ENCODE results near the gene ZFAND3.

DNA sequence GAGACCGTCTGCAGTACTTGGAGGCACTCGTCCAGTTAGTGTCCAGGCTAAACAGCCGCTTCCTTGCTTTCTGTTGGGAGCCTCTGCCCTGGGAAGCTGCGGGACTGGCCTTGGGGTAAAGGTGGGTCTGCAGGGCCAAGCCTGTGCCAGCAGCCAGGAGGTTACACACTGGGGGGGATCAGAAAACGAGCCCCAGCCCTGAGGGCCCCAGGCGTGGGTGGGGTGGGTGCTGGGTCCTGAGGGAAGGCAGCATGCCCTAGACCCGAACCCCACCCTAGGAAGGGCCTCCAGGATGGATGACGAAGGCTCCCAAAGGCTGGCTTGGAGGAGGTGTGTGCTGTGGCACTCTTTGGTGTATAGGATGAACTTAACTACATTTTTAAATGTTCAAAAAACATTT lies 335.2 kb downstream of the ZFAND3 start:
- TF ChIP-seq EZH2 (IDR thresholded peaks at IDR 0.05; ENCODE audit: insufficient read depth, low read length), result no peak
- TF ChIP-seq, protein P1, sequence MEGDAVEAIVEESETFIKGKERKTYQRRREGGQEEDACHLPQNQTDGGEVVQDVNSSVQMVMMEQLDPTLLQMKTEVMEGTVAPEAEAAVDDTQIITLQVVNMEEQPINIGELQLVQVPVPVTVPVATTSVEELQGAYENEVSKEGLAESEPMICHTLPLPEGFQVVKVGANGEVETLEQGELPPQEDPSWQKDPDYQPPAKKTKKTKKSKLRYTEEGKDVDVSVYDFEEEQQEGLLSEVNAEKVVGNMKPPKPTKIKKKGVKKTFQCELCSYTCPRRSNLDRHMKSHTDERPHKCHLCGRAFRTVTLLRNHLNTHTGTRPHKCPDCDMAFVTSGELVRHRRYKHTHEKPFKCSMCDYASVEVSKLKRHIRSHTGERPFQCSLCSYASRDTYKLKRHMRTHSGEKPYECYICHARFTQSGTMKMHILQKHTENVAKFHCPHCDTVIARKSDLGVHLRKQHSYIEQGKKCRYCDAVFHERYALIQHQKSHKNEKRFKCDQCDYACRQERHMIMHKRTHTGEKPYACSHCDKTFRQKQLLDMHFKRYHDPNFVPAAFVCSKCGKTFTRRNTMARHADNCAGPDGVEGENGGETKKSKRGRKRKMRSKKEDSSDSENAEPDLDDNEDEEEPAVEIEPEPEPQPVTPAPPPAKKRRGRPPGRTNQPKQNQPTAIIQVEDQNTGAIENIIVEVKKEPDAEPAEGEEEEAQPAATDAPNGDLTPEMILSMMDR (IDR thresholded peaks at IDR 0.05; ENCODE audit: insufficient read depth, low read depth, low read length), result no peak

Data from astrocyte (in vitro differentiated cells and primary cell).